Hematopoietic multipotent progenitor cell treated with erythropoietin and hydrocortisone succinate and interleukin-3 and kit ligand, for 4 days (in vitro differentiated cells): ENCODE measurements around the gene PSTPIP1.

Experiments used
- DNase-seq: peaks from one replicate; pipeline ENCODE4 v3.0.0-alpha.2; 2015

The PSTPIP1 gene

DNA sequence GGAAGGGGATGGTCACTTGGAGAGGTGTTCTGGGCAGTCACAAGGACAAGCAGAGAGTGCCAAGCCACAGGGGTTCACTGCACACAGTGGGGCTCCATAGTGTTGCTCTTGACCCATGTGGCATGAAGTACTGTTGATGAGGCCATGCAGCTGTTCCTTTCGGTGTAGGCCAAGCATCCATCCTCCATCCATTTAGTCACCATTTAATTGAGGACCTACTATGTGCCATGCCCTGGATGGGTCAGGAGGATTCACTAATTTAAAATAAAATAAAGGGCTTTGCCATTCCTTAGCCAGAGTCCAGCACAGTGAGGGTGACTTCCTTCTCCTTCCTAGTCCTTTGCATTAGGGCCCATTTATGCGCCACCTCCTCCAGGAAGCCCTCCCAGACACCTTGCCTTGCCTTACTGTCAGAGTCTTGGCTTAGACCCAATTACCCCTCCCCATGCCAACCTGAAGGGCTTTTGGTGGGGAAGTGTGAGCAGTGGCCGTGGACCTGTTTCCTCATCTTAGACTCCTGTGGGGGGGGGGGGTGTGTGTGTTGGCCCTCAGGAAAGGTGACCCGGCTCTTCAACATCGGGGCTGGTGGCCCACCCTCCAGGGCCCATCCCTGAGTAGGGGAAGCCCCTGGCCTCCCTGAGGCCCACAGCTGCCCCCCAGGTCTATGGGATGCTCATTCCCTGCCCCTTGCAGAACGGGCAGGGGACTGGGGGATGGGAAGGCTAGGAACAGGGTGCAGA, 25.6 kb downstream of the PSTPIP1 start:
- no peak for DNase-seq

DNA sequence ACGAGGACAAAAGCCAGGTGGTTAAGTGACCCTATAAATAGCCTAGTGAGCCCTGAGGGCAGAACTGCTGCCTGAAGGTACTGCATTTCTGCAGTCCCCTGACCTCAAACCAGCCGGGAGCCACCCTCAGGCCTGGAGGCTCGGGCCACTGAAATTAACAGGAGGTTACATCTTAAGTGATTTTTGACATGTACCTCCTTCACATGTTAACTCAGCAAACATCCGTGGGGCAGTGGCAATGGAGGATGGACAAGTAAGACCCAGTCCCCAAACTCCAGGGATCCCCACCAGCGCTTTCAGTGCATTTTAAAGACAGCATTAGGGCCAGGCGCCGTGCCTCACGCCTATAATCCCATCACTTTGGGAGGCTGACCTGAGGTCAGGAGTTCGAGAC, 26.2 kb downstream of the PSTPIP1 start:
- no peak for DNase-seq

DNA sequence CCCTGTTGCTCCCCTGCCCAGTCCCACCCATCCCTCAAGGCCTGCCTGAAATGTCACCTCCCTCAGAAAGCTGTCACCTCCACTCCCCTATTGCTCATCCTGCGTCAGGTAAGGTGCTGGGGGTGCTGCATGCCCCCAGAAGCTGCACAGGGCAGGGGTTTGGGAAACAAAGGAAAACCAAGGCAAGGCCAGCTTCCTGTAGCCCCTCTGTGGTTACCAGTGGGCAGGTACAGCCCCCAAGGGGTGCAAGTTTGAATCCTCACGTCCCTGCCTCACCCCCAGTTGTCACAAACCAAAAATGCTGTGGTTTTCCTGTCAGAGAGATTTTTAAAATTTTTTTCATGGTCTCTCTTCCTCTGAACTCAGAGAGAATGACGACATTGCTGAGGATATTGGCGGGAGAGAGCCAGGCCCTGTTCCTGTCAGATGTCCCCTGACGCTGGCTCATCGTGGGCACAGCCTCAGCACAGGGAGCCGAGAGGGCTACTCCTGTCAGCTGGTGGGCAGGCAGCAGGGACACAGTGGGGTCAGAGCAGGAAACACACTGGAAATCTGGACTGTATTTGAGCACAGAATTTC, 27.0 kb downstream of the PSTPIP1 start:
- peak; percentile 51 for DNase-seq

DNA sequence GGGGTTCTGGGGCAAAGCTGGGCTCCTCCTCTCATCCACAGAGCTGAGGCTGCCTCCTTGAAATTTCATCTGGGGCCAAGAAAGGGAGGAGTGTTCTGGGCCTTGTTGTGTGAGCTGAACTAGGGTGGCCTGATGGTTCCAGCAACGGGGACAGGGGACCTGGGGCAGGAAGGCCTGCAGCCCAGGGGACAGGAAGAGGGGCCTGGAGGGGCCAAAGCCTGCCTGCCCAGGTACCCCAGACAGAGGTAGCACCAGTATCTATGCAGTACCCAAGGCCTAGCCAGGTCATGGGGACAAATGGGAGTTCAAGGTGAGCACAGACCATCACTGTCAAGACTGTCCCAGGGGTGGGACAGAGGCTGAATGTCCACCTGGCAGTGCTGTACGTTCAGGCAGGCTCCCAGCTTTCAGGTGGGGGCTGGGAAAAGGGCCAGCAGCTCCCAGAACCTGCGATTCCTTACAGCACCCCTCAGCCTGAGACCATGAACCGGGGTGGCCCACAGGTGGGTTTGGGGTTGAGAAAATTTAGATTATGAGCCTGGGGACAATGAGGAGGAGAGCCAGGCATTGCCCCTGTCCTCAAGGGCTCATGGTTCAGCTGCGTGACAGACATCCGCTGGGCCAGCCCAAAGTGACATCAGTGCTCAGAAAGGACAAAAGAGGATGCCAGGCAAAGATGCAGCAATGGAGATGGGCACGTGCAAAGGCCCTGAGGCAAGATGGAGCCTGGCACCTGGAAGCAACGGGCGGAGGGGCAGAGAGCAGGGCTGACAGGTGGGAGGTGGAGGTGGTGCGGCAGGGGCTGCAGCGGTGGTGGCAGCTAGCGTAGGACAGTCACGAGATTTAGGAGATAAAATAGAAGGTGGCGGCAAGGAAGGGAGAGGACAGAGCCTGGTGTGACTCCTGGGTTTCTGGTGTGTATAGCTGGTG, 28.0 kb downstream of the PSTPIP1 start:
- DNase-seq: no peak

DNA sequence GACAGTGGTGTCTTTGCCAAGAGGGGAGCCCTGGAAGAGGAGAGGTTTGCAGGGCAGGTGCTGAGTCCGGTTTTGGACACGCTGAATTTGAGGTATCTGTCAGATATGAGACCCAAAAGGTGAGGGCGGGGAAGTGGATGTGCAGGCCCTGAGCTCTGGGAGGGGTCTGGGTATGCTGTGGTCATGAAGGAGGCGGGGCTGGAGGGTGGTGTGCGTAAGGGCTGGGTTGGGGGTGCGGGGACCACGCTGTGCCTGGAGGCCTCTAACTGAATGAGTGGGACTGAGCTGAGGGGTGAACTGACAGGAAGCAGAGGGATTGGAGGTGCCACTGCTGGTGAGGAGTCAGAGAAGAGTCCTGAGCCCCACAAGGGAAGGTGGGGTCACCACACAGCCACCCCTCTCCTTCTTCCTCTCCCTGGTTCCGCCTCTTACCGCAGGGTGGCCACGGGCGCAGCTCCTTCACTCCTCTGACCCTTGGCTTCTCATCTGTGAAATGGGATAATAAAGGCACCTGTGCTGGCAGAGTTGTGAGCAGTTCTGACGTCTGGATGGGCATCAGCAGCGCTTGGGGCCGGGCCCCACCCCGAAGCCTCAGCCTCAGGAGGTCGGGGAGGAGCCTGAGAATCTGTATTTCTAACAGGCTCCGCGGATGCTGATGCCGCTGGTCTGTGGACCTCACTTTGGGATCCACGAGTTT, 28.8 kb downstream of the PSTPIP1 start:
- no peak for DNase-seq

DNA sequence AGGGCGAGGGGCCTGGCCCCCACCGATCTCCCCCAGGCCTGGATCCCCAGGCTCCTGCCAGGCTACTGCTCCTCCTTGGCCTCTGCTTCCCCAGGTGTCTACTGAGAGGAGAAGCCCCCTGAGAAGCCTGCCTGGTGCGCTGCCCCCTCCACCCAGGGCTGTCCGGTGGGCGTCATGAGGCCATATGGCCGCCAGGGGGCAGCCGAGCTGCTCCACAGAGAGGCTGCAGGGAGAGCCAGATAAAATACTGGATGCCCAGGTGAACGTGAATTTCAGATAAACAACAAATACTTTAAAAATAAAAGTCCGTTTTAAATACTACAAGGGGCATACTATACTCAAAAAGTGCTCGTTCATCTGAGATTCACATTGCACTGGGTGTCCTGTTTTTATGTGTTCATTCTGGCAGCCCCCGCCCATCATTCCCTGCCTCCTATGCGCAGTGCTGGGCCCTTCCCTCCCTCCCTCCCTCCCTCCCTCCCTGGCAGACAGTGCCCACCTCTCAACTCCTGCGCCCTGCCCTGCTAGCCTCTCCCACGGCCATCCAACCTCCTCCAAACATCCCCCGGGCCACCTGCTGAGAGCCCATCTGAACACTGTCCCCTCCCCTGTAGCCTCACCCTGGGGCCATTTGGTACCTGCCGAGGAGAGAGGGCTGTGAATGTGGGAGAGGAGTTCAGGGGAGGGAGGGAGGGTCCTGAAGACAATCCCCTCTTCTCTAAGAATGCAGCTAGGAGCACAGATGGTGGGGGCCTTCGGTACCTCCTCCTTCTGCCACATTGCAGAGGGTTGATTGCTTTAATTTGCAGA, 29.6 kb downstream of the PSTPIP1 start:
- DNase-seq: peak; percentile 75

DNA sequence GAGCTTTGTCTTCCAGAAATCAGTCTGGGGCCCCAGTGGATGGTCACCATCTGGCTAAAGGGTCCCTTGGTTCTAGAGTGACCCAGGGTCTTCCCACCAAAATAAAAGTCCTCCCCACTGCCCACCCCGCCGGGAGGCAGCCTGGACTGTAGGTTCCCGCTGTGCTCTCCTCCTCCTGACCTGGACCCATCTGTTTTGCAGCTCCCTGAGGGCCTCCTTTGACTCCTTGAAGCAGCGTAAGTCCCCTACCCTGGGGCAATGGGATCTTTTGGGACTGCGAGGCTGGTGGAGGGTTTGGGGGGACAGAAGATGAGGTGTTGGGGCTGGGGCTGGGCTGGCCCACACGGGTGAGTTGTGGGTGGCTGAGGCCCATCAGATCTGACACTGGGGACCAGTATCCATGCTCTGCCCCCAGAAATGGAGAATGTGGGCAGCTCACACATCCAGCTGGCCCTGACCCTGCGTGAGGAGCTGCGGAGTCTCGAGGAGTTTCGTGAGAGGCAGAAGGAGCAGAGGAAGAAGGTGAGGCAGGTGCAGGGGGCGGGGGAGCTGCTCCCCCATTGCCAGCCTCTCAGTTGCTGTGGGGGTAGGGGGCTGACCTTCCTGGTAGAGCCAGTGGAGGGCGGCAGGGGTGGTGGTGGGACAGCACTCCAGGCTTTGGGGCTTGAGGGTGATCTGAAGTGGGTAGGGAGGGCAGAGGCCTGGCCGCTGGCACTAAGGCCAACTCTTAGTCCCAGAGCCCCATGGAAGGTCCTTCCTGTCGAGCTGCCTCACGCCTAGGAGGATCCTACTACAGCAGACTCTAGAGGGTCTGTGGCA, 30.4 kb downstream of the PSTPIP1 start:
- no peak for DNase-seq

DNA sequence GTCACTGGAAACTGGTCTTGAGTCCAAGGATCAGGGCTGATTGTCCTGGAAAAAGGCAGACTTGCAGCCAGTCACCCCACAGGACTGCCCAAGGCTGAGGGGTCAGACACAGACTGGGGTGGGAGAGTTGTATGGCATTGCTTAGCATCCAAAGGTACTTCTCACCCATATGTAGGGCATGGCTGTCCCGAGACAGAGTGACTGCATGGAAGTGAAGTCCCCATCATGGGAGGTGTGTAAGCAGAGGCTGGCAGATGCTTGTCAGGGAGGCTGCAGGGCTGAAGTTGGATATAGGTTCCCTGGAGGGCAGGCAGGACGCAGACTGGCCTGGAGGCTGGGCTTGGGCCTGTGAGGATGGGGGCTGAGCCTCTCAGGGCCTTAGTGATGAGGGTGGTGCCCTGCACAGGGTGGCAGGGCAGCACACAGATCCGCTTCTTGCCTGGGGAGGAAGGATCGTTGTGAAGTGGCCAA, 31.1 kb downstream of the PSTPIP1 start:
- DNase-seq: no peak

DNA sequence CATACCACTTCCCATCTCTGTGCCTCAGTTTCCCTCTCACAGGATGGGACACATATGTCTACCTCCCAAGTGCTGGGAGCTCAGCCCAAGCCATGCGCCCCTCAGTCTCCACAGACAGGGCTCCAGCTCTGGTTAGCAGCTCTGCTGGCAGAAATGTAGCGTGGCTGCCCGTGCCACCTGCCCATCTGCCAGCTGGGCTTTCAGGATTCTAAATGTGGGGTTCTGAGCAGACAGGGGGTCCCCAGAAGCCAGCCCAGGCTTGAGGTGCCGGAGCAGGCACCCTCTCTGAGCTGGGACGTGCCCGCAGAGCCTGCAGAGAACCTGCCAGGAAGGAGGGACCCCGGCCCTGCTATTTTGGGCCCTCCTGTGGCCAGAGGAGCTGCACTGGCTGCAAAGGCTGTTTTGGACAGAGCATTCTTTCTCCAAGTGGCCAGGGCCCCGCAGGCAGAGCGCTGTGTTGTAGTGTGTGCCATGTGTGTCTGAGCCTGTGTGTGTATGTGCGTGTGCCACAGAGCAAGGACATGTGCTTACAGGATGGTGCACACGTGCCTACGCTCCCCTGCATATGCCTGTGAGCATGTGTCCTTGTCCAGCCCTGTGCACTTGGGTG, 31.7 kb downstream of the PSTPIP1 start:
- DNase-seq: no peak

DNA sequence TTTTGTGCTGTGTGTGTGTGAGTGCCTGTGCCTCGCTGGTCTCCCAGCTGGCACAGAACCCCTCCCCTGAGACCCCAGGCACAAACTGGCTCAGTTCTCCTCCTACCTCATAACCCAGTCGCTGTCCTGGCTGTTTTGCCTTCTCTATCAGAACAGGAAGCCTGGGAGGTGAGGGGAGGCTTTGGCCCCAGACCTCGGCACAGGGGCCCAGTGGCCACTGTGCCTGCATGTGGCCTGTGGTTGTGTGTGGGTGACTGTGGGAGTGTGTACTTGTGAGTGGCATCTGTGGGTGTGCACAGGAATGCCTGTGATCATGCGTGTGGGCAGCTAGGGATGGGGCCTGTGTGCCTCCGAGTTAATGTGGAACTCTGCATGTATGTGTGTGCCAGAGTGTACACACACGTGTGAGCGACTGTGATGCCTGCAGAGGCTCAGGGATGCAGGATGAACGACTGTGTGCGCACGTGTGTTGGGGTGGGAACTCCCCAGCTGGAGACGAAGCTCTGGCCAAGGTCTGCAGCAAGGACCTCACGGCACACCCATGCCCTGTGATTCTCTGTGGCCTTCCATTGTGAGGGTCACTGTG, 32.3 kb downstream of the PSTPIP1 start:
- DNase-seq: no peak

DNA sequence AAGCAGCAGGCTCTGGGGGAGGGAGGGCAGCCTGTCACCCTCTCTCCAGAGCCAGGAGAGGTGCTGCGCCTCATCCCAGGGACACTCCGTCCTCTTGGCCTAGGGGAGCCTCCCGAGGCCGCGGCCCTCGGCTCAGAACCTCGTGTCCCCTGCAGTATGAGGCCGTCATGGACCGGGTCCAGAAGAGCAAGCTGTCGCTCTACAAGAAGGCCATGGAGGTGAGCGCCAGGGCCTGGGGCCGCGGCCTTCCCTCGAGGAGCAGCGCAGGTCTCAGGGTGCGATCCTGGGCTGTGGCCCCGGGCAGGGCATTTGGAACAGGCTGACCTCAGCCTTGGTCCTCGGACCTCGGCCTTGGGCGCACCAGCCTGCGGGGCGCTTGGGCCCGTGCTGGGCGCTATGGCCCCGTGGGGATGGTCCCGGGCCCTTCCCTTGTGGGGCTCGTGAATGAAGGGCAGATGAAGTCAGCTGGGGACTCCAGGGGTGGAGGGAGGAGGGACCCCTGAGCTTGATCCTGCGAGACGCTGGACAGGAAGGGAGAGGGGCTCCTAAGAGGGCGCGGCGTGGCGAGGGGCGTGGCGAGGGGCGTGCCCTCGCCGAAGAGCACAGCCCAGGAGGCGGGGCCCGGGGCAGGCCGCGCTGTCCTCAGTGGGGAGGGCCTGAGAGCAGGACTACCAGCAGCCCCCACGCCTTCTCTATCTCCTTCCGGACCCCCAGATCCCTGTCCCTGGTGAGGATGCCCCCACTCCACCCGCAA, 32.9 kb downstream of the PSTPIP1 start:
- DNase-seq: no peak

DNA sequence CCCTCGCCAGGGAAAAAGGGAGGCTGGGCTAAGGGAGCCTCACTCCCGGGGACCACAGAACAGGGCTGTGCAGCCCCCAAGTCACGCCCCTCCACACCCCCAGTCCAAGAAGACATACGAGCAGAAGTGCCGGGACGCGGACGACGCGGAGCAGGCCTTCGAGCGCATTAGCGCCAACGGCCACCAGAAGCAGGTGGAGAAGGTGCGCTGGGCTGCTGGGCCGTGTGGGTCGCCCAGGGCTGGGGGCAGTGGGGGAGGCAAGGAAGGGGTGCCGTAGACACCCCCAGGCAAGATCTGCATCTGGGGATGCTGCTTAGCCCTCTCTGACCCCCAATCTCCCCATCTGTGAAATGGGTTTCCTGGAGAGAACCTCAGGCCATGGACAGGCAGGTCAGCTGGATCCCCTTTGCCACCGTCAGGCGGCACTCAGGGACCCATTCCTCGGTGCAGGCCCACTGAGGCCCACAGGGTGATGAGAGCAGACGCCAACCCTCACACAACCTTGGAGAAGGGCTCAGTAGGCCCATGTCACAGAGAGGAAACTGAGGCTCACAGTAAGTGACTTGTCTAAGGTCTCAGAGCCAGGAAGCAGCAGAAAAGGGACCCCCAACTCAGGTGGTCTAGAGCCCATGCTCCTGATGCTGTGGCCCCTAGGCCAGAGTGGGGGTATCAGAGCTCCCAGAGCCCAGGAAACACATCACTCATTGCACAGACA, 33.7 kb downstream of the PSTPIP1 start:
- no peak for DNase-seq

DNA sequence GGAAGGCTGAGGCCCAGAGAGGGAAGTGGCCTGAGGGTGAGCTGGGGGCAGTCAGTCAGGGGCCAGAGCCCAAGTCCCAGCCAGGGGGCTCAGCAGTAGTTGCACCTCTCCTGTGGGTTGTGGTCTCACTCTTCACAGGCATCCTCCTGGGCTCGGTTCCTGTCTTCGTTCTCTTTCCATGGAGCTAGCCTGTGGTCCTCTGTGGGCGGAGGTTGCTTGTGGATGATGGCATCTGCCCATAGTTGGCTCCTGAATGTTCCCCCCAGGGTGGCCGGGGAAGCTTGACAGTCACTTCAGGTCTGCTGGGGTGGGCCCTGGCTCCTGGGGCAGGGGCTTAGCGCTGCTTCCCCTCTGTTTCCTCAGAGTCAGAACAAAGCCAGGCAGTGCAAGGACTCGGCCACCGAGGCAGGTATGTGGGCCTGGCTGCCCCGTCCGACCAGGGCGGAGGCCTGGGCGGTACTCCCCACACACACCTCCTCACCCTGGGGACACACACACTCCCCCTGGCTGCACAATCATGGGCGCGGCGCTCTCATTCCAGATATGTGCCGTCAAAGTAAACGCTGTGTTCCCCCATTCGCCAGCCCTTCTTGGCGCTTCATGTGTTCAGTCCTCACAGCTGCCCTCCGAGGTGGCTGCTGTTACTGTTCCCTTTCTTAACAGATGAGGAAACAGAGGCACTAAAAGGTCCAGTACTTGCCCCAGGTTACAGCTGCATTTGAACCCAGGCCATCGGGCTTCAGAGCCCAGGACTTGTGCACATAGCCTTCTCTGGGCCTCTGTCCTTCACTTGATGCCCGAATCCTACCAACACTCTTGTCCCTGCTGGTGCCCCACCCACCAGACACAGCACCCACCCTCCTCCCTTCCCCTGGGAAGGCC, 34.5 kb downstream of the PSTPIP1 start:
- DNase-seq: no peak

DNA sequence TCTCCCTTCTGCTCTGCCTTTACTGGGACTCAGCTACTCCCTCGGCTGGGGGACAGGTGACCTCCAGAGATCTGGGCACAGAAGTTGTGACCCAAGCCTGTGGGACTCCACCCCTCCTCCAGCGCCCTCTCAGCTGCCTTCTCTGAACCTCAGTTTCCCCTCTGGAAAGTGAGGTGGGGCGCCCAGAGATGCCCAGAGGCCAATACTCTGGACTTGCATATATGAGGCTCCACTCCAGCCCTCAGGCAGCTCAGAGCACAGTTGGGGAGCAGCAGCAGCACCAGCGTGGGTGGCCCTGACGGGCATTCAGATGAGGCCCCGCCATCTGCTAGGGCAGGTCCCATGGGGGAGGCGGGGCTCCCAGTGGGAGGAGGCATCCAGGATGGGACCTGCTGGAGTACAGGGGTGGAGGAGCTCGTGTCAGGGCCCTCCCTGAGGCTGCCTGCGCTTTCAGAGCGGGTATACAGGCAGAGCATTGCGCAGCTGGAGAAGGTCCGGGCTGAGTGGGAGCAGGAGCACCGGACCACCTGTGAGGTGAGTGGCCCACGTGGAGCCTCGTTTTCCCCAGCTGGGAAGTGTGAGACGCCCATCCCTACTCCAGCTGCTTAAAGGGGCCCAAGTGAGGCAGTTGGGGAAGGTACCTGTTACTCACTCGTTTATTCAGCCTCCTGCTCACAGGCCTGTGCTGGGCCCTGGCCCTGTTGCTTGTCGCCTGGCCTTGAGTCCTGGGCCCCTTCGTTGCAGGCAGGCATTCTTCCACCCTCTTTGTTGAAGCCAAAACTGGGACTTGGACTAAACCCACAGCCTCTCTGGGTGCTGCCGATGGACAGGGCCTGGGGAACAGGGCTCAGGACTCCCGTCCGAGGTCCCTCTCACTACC, 35.4 kb downstream of the PSTPIP1 start:
- no peak for DNase-seq

DNA sequence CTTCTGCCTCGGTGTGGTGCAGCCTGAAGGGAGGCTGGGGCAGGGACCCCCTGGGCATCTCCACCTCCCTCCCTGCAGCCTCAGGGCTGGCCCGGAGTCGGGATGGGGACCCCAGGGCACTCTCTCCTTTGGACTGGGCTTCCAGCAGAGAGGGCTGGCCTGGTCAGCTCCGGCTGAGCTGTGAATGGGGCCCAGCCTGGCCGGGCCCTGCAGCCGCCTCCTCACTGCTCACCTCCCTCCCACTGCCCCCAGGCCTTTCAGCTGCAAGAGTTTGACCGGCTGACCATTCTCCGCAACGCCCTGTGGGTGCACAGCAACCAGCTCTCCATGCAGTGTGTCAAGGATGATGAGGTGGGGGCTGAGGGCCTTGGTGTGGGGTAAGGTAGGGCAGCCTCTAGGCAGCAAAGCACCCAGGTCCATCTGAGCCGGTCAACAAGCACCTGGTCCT, 36.0 kb downstream of the PSTPIP1 start:
- DNase-seq: no peak

DNA sequence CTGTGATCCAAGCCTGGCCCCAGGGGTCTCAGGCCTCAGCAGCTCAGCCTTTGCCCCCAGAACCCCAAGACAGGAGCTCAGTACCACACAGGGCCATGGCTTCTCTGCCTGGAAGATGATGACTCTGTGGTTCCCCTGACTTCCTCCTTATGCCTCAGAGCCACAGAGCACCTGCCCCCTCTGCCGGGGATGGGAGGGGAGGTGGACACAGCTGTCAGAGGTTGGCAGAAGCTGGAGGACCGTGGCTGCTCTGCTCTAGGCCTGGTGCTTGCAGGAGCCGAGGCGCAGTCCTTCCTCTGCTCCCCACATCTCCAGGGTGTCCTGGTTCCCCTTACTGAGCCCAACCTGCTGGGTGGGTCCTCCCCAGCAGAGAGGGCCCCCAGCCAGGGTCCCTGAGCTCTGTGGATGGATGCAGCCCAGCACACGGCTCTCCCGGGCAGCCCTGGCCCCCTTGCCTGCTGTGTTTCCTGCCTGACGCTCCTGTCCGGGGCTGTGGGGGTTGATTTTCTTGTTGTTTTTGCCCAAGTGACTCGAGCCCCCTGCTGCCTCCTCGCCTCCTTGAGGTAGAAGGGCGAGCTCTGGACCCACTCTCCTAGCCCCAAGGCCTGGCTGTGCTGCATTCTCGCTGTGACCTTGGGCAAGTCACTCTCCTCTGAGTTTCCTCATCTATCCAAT, 36.6 kb downstream of the PSTPIP1 start:
- peak; percentile 84 for DNase-seq
